ENCODE data around the gene ZNF407.

ZNF407 gene

DNA sequence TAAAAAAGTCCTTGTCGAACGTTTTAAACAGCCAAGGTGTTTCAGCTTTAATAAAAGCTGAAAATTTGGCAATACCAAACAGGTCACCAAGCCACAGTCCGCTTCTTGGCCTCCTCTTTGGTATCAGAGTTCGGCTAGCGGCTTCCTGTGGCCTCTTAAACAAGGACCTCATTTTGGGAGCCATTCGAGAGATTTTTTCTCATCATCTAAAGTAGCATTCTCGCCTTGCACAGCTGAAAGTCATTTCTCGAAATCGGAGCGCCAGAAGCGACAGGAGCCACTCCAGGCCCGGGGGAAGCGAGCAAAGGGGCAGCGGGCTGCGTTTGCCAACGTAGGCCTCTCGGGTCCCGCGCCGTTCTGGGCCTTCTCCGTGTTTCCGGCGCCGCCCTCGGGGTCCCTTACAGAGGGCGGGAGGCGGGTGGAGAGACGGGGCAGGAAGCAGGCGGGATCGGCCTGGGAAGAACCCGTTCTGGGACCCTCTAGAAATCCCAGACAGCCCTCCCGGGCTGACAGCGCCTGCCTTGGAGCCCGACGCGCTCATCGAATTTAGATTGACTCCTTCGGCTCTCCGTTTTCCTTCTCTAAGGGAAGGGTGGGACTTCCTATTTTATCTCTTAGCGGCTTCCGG, 522 bp upstream of the ZNF407 start:
- no peak for DNase-seq (ENCODE audit: low read depth)
- TF ChIP-seq, protein P1, sequence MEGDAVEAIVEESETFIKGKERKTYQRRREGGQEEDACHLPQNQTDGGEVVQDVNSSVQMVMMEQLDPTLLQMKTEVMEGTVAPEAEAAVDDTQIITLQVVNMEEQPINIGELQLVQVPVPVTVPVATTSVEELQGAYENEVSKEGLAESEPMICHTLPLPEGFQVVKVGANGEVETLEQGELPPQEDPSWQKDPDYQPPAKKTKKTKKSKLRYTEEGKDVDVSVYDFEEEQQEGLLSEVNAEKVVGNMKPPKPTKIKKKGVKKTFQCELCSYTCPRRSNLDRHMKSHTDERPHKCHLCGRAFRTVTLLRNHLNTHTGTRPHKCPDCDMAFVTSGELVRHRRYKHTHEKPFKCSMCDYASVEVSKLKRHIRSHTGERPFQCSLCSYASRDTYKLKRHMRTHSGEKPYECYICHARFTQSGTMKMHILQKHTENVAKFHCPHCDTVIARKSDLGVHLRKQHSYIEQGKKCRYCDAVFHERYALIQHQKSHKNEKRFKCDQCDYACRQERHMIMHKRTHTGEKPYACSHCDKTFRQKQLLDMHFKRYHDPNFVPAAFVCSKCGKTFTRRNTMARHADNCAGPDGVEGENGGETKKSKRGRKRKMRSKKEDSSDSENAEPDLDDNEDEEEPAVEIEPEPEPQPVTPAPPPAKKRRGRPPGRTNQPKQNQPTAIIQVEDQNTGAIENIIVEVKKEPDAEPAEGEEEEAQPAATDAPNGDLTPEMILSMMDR (IDR thresholded peaks at IDR 0.05; ENCODE audit: control insufficient read depth, insufficient read depth, low read depth, low read length, missing control alignments), result no peak
- peak overlapping the region; percentile 94 for H3K4me3 ChIP-seq (ENCODE audit: control insufficient read depth, low read depth, low read length)

DNA sequence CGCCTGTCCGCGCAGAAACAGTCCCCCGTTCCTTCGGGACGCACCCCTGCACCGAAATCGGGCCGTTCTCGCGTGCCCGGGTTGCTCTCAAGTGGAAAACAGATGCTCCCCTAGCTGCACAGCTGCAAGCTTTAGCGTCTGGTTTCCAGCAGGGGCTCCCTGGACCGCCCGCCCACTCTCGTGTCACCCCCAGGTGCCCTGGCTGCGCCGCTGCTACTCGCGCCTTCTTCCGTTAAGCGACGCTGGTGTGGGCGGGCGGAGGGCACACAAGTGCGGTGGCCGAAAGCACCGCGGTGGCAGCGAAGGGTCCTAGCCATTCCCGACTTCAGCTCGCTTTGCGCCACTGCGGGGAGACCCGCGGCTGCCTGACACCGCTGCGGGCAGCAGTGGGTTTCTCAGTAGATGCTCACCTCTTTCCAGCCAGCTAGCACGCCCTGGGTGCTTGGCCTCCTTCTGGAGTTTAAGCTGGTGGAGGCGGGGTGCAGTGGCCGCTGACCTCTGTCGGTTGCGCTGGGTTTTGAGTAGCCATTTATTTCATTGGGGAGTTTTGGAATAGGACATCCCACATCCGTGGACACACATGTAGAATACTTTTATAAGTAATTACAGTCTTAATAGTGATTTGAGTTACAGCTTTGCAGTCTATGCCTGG, 806 bp downstream of the ZNF407 start:
- DNase-seq (ENCODE audit: low read depth), result no peak
- peak overlapping the region; percentile 94 for H3K4me3 ChIP-seq (ENCODE audit: control insufficient read depth, low read depth, low read length)
- TF ChIP-seq, protein P1 (IDR thresholded peaks at IDR 0.05; ENCODE audit: control insufficient read depth, insufficient read depth, low read depth, low read length, missing control alignments), result no peak

DNA sequence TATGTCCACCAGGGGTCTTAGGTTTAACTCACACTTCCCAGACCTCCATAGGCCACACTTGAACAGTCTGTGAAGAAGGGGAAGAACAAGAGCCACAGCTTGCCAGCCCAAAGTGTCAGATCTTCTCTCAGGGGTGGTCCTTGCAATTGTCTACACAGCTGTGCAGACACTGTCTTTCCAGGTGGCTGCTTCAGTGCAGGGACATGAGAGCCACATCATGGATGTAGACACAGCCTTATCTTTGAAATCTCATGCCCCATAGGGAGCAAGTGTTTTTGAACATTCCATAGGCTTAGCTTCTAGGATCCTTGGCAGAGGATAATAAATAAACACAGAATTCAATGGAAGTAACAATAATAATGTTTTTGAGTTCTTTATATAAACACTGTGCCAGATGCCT, 6.7 kb downstream of the ZNF407 start:
- TF ChIP-seq, protein P1 (IDR thresholded peaks at IDR 0.05; ENCODE audit: control insufficient read depth, insufficient read depth, low read depth, low read length, missing control alignments), result peak; percentile 8
- DNase-seq (ENCODE audit: low read depth), result no peak
- H3K4me3 ChIP-seq (ENCODE audit: control insufficient read depth, low read depth, low read length), result no peak overlapping the region

DNA sequence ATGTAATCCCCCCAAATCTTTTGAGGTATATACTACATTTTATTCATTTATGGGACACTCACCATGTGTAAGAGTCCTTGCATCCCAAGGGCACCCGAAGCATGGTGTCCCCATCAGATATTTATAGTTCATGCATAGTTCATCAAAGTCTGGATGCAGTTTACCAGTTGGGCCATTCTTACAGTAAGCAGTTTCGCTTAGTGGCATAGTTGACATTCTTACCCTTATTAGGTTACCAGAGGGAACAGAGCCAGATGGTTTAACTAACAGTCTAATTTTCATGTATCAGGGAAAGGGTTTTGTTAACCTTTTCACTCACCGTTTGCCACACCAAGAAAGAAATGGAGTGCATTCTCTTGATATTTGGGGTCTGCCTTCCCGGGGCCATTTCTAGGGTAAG, 7.1 kb downstream of the ZNF407 start:
- no peak for DNase-seq (ENCODE audit: low read depth)
- TF ChIP-seq, protein P1 (IDR thresholded peaks at IDR 0.05; ENCODE audit: control insufficient read depth, insufficient read depth, low read depth, low read length, missing control alignments), result no peak
- no peak overlapping the region for H3K4me3 ChIP-seq (ENCODE audit: control insufficient read depth, low read depth, low read length)

DNA sequence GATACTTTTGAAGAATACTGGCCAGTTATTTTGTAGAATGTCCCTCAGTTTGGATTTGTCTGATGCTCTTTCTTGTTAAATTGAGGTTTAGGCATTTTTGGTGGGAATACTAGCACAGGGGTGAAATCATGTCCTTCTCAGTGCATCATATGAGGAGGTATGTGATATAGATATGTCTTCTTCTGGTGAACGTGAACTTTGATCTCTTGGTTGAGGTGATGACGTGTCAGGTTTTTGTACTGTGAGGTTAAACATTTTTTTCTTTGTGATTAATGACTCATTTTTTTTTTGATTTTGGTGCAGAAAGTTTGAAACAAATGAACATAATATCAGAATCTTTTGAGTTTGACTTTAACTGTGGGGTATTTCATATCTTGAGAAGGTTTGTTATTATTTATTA, 11.0 kb downstream of the ZNF407 start:
- TF ChIP-seq, protein P1 (IDR thresholded peaks at IDR 0.05; ENCODE audit: control insufficient read depth, insufficient read depth, low read depth, low read length, missing control alignments), result no peak
- DNase-seq (ENCODE audit: low read depth), result no peak
- no peak overlapping the region for H3K4me3 ChIP-seq (ENCODE audit: control insufficient read depth, low read depth, low read length)

DNA sequence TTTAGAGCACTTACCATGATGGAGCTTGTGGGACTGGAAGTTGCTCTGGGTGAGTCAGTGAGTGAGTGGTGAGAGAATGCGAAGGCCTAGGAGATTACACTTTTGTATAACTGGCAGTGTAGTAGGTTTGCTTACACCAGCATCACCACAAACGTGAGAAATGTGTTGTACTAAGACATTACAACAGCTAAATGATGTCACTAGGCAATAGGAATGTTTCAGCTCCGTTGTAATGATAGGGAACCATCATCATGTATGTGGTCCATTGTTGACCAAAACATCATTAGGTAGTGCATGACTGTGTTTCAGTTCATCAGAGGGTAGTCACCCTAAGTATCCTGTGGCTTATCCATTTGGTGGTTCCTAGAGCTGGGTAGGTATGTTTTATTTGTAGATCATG, 11.9 kb downstream of the ZNF407 start:
- TF ChIP-seq, protein P1 (IDR thresholded peaks at IDR 0.05; ENCODE audit: control insufficient read depth, insufficient read depth, low read depth, low read length, missing control alignments), result no peak
- no peak for DNase-seq (ENCODE audit: low read depth)
- no peak overlapping the region for H3K4me3 ChIP-seq (ENCODE audit: control insufficient read depth, low read depth, low read length)
